Peyer's patch (tissue), 4 donors: ENCODE data around the gene TREM2. TPM values are rescaled to one million over a fixed set of nuclear protein-coding genes. Genes with fewer than 3 reads are reported as not detected.
A peak's percentile ranks its signal among the peaks of the same experiment; 100 is the strongest.

Experiments
- DNase-seq, 3 donors: peaks; one replicate each; pipeline ENCODE4 v3.0.0-alpha.2; 2017 to 2019
- H3K27ac ChIP-seq, 4 donors: fragments of 200-600 bp; sonication (generic); one replicate each; pipeline ENCODE4 v1.5.1; 2016 to 2019
- H3K27me3 ChIP-seq, 2 donors: fragments of 200-600 bp; sonication (generic); one replicate each; pipeline ENCODE4 v1.5.1; 2019
- H3K36me3 ChIP-seq, 3 donors: fragments of 200-600 bp; sonication (generic); one replicate each; pipeline ENCODE4 v1.5.1; 2016 to 2019
- H3K4me1 ChIP-seq, 4 donors: fragments of 200-600 bp; sonication (generic); one replicate each; pipeline ENCODE4 v1.5.1; 2016 to 2019
- H3K4me3 ChIP-seq, 4 donors: fragments of 200-600 bp; sonication (generic); 1 replicate in 3 of 4; 2 replicates in 1 of 4; pipeline ENCODE4 v1.5.1; 2016 to 2019; ENCODE audit warnings: mild to moderate bottlenecking in 1 of 4
- H3K9me3 ChIP-seq, 4 donors: fragments of 200-600 bp; sonication (generic); one replicate each; pipeline ENCODE4 v1.5.1; 2016 to 2019; ENCODE audit warnings: mild to moderate bottlenecking in 1 of 4
- POLR2A ChIP-seq, 2 donors: fragments of 450-650 bp; IDR thresholded peaks; one replicate each; pipeline ENCODE4 v1.5.1; 2017; ENCODE audit warnings: antibody characterized with exemption in 2 of 2, mild to moderate bottlenecking in 2 of 2, moderate library complexity in 2 of 2
- total RNA-seq, 4 donors: library from RNA; depleted of rRNA; stranded (reverse); fragments of >200 nt; gene quantifications; one replicate each; pipeline ENCODE4 v1.1.0, GENCODE V29; 2016
- TF ChIP-seq, protein P1 (sequence below), 6 experiments: fragments of 450-650 bp in 4 of 6; fragments of 200-600 bp in 2 of 6; sonication (generic) in 1 of 6; IDR thresholded peaks; one replicate each; pipeline ENCODE4 v1.5.1; 2017 to 2019; ENCODE audit warnings: antibody characterized with exemption in 6 of 6, mild to moderate bottlenecking in 3 of 6, moderate library complexity in 1 of 6

The TREM2 gene
- 1 to 10 TPM in 1 of 4 donors, not detected in 3; 1.2 TPM for total RNA-seq

DNA sequence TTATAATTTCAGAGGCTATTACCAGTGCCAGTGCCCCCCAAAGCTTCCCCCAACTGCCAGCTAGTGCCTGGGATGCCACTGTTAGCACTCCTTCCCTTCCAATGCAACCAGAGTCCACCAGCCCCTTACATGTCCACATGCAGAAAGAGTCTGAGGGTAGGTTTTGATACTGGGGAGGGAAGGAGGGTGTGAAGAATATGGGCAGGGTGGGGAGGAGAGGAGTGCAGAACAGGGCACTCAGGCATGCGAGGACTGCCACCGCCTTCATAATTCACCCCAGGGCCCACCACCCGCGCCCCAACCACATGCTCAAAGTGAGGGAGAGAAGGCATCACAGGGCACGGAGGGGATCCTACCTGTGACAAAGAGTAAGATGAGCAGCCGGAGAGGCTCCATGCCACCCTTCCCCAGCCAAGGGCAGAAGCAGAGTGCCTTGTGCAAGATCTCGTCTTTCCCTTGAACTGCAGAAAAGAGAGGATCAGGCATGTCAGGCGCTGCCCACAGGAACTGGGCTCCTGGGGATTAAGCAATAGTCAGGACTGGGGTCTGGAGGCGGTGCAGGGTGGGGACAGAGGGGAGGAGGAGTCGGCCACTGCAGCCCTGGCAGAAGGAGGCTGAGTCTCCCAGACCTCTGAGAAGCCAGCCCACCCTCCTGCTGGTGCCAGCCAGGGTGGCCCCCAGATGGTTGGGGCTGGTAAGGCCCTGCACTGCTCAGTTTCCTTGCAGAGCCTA lies at the start of gene TREM2:
Gene TREM2 (minus strand): TSS at position 430 of the 732 bp plus-strand sequence. CDS start 34 bp downstream, at position 396.
- Histone ChIP-seq H3K9me3 (no peaks in the 10 kb centered on the region), H3K4me1 (no peaks in the 10 kb centered on the region), H3K4me3 (no peak within 1 kb of the TSS), H3K36me3 (no peaks in the 10 kb centered on the region), H3K27ac (no peak within 1 kb of the TSS), H3K27me3 (no peaks in the 10 kb centered on the region)
- no peak for DNase-seq
- TF ChIP-seq, protein P1, sequence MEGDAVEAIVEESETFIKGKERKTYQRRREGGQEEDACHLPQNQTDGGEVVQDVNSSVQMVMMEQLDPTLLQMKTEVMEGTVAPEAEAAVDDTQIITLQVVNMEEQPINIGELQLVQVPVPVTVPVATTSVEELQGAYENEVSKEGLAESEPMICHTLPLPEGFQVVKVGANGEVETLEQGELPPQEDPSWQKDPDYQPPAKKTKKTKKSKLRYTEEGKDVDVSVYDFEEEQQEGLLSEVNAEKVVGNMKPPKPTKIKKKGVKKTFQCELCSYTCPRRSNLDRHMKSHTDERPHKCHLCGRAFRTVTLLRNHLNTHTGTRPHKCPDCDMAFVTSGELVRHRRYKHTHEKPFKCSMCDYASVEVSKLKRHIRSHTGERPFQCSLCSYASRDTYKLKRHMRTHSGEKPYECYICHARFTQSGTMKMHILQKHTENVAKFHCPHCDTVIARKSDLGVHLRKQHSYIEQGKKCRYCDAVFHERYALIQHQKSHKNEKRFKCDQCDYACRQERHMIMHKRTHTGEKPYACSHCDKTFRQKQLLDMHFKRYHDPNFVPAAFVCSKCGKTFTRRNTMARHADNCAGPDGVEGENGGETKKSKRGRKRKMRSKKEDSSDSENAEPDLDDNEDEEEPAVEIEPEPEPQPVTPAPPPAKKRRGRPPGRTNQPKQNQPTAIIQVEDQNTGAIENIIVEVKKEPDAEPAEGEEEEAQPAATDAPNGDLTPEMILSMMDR (IDR thresholded peaks at IDR 0.05) = no peak
- no peak for TF ChIP-seq POLR2A (IDR thresholded peaks at IDR 0.05)

GRCh38 chr6:41209547-41210320 lies 46.8 kb upstream of the TREM2 start:
- Histone ChIP-seq H3K4me1 (no peaks in the 10 kb centered on the region), H3K4me3 (no peak overlapping the region), H3K9me3 (peaks cover 0 to 5% (median 0%) of the 10 kb centered on the region in 4 donors), H3K27ac (no peak overlapping the region), H3K36me3 (no peaks in the 10 kb centered on the region), H3K27me3 (no peaks in the 10 kb centered on the region)
- no peak for DNase-seq
- no peak for TF ChIP-seq POLR2A (IDR thresholded peaks at IDR 0.05)
- TF ChIP-seq, protein P1 (IDR thresholded peaks at IDR 0.05) = no peak

DNA sequence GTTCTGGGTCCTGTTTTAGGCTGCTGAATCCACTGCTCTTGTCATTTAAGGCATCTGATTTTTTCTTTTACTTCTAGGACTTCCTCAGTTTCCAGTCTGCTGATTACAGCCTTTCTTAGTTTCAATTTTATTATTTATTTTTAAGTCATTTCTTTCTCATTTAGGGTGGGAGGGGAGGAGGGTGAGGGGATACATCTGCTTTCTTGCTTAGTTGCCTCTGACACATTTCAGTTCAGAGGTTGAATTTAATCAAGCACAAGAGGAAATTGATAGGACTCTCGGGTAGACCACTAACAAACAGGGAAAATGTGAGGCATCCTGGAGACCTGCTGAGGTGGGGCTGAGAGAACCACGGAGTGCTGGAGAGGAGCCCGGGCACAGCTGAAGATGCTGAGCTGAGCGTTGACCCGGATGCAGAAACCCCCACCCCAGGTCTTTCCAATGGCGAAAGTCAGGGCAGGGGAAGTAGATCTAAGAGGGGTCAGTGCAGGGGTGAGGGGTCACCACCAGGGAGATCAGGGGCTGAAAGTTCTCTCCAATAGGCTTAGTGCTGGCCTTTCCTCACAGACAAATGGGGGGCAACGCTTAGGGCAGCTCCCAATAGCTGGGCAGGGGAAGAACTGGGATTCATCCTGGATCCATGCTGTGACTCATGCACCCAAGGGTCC lies 45.7 kb upstream of the TREM2 start:
- TF ChIP-seq POLR2A (IDR thresholded peaks at IDR 0.05) = no peak
- TF ChIP-seq, protein P1 (IDR thresholded peaks at IDR 0.05) = no peak
- DNase-seq = no peak
- no peaks in the 10 kb centered on the region for H3K27me3 ChIP-seq
- H3K9me3 ChIP-seq = no peaks in the 10 kb centered on the region
- H3K4me3 ChIP-seq = no peak overlapping the region
- H3K27ac ChIP-seq = peak overlapping the region in 1 of 4 donors; percentile 27
- H3K4me1 ChIP-seq = no peaks in the 10 kb centered on the region
- H3K36me3 ChIP-seq = no peaks in the 10 kb centered on the region

DNA sequence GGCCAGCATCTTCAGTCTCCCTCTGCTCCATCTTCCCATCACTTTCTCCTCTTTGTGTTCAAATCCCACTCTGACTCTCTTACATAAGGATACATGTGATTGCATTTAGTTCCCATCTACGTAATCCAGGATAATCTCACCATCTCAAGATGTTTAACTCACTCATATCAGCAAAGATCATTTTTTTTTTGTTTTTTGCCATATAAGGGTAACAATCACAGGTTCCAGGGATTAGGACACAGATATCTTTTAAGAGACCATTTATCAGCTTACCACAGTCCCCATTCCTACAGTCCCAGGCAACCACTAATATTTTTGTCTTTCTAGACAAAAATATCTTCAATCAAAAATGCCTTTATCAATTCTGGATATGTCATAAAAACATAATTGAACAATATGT lies 41.2 kb upstream of the TREM2 start:
- no peak overlapping the region for H3K27ac ChIP-seq
- H3K4me3 ChIP-seq = no peak overlapping the region
- no peaks in the 10 kb centered on the region for H3K9me3 ChIP-seq
- peaks cover 0 to 15% (median 5%) of the 10 kb centered on the region in 4 donors for H3K4me1 ChIP-seq
- H3K36me3 ChIP-seq = no peaks in the 10 kb centered on the region
- DNase-seq = no peak
- no peaks in the 10 kb centered on the region for H3K27me3 ChIP-seq
- no peak for TF ChIP-seq POLR2A (IDR thresholded peaks at IDR 0.05)
- TF ChIP-seq, protein P1 (IDR thresholded peaks at IDR 0.05) = no peak

DNA sequence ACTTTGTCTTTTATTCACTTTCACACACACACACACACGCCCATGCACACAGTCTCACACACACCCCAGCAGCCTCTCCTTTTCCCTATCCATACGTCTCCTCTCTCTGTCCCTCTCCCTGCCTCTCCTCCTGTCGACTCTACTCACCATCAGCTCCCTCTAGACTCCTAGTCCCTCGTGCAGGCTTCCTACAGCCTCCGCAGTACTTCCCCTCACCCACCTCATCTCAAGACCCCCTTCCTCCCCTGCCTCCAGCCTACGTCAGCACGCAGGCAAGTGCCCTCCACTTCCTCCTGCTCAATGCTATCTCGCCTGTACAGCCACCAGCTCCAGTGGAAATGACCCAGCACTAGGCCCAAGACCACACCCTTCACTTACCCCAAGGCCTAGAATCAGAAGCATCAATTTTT lies 38.9 kb upstream of the TREM2 start:
- no peak for TF ChIP-seq POLR2A (IDR thresholded peaks at IDR 0.05)
- TF ChIP-seq, protein P1 (IDR thresholded peaks at IDR 0.05) = no peak
- H3K27ac ChIP-seq = peak overlapping the region in 2 of 4 donors; percentile 62 to 75
- no peak overlapping the region for H3K4me3 ChIP-seq
- no peaks in the 10 kb centered on the region for H3K36me3 ChIP-seq
- peak in 1 of 3 donors; percentile 27 for DNase-seq
- H3K4me1 ChIP-seq = peaks cover 0 to 15% (median 5%) of the 10 kb centered on the region in 4 donors
- no peaks in the 10 kb centered on the region for H3K9me3 ChIP-seq
- H3K27me3 ChIP-seq = no peaks in the 10 kb centered on the region
